Loucy (cell line): ENCODE results near the gene C3orf20.

Experiments
- EZH2phosphoT487 ChIP-seq: fragments of 200-600 bp; IDR thresholded peaks from 2 replicates; pipeline ENCODE4 v1.6.1; 2018; ENCODE audit warnings: antibody characterized with exemption, mild to moderate bottlenecking, moderate library complexity, borderline replicate concordance
- TF ChIP-seq, protein P1 (sequence below): fragments of 200-600 bp; sonication (generic); conservative IDR thresholded peaks from 2 replicates; pipeline ENCODE4 v1.5.1; 2014; ENCODE audit warnings: mild to moderate bottlenecking, antibody characterized with exemption, low read length

DNA sequence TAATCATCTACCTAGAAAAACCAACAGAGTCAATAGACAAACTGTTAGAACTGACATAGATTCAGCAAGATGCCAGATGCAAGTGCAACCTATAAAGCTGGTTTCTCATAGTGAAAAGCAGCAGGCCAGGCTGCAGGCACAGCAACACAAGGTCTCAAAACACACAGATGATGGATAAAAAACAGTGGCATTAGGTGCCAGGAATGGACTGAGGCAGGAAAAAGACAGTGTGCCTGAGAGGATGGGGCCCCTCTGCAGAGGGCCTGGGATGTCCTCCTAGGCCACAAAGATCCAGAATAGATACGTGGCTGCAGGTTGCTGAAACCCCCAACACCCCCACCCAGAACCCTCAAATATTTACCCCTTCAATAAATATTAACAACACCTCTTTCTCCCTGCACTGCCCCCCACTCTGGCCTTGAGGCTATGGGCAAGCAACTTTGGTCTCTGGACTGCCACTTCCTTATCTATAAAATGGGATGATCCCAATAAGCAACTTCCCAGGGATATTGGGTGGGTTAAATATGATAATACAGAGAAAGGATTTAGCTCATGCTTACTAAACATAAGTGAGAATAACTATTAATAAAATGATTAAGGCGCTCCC is 108.6 kb downstream of the C3orf20 start:
- TF ChIP-seq, protein P1, sequence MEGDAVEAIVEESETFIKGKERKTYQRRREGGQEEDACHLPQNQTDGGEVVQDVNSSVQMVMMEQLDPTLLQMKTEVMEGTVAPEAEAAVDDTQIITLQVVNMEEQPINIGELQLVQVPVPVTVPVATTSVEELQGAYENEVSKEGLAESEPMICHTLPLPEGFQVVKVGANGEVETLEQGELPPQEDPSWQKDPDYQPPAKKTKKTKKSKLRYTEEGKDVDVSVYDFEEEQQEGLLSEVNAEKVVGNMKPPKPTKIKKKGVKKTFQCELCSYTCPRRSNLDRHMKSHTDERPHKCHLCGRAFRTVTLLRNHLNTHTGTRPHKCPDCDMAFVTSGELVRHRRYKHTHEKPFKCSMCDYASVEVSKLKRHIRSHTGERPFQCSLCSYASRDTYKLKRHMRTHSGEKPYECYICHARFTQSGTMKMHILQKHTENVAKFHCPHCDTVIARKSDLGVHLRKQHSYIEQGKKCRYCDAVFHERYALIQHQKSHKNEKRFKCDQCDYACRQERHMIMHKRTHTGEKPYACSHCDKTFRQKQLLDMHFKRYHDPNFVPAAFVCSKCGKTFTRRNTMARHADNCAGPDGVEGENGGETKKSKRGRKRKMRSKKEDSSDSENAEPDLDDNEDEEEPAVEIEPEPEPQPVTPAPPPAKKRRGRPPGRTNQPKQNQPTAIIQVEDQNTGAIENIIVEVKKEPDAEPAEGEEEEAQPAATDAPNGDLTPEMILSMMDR: no peak
- no peak for TF ChIP-seq EZH2phosphoT487
